ENCODE measurements around the gene KIAA0586. TPM values are rescaled to one million over a fixed set of nuclear protein-coding genes. Genes with fewer than 3 reads are reported as not detected.

KIAA0586 gene
- total and polyA plus RNA-seq, 11 donors, result 5.9 to 19.7 (median 13.6) TPM

- Histone ChIP-seq H3K36me3 (peaks cover 0 to 100% (median 91%) of the 10 kb centered on the region in 9 donors), H3K4me3 (no peak overlapping the region), H3K27ac (no peak overlapping the region), H3K27me3 (no peaks in the 10 kb centered on the region), H3K9me3 (no peaks in the 10 kb centered on the region), H3K4me1 (no peaks in the 10 kb centered on the region)
- intact Hi-C loops (cut with DNase I), result no loop called here
- ATAC-seq, result no peak
- TF ChIP-seq POLR2A (IDR thresholded peaks at IDR 0.05) (no peak), CTCF (IDR thresholded peaks at IDR 0.05) (no peak)
- no peak for DNase-seq
- 96 to 100% (median 98%) methylated on average over 8 of the region's 8 CpGs for WGBS, 4 donors
These were observed 37.1 kb downstream of the KIAA0586 start for GRCh38 chr14:58464652-58465051.

GRCh38 chr14:58465421-58465820, 37.9 kb downstream of the KIAA0586 start:
- Histone ChIP-seq H3K9me3 (no peaks in the 10 kb centered on the region), H3K4me3 (no peak overlapping the region), H3K27ac (no peak overlapping the region), H3K36me3 (peaks cover 0 to 98% (median 85%) of the 10 kb centered on the region in 9 donors), H3K4me1 (no peaks in the 10 kb centered on the region), H3K27me3 (no peaks in the 10 kb centered on the region)
- TF ChIP-seq CTCF (IDR thresholded peaks at IDR 0.05) (no peak), POLR2A (IDR thresholded peaks at IDR 0.05) (no peak)
- 92 to 95% (median 95%) methylated on average over 2 of the region's 2 CpGs for WGBS, 4 donors
- DNase-seq (no peak), ATAC-seq (no peak)
- intact Hi-C loops (cut with DNase I), result no loop called here

GRCh38 chr14:58466459-58466858, 38.9 kb downstream of the KIAA0586 start:
- peaks cover 0 to 98% (median 83%) of the 10 kb centered on the region in 9 donors for H3K36me3 ChIP-seq
- H3K27me3 ChIP-seq, result no peaks in the 10 kb centered on the region
- TF ChIP-seq CTCF (IDR thresholded peaks at IDR 0.05) (no peak), POLR2A (IDR thresholded peaks at IDR 0.05) (no peak)
- no peak overlapping the region for H3K27ac ChIP-seq
- no peak overlapping the region for H3K4me3 ChIP-seq
- WGBS, 4 donors, result 97 to 100% (median 99%) methylated on average over 1 of the region's 1 CpG
- ATAC-seq (no peak), DNase-seq (no peak)
- intact Hi-C loops (cut with DNase I), result no loop called here
- no peaks in the 10 kb centered on the region for H3K4me1 ChIP-seq
- H3K9me3 ChIP-seq, result no peaks in the 10 kb centered on the region

GRCh38 chr14:58467575-58467974, 40.1 kb downstream of the KIAA0586 start:
- Histone ChIP-seq H3K27me3 (no peaks in the 10 kb centered on the region), H3K4me1 (no peaks in the 10 kb centered on the region), H3K27ac (no peak overlapping the region), H3K9me3 (no peaks in the 10 kb centered on the region), H3K4me3 (no peak overlapping the region), H3K36me3 (peaks cover 0 to 97% (median 83%) of the 10 kb centered on the region in 9 donors)
- no peak for TF ChIP-seq POLR2A (IDR thresholded peaks at IDR 0.05)
- TF ChIP-seq CTCF (IDR thresholded peaks at IDR 0.05), result no peak
- intact Hi-C loops (cut with DNase I), result no loop called here
- ATAC-seq (no peak), DNase-seq (no peak)
- WGBS, 4 donors, result 95 to 97% (median 95%) methylated on average over 2 of the region's 2 CpGs
